DMS 273 (cell line): ENCODE measurements around the gene SLC26A2.
"Not testable (repeated sequence)": the region's sequence is repeated elsewhere in the genome, so short reads cannot be mapped to it uniquely, and the experiment has no call there.

Source experiments
- DNase-seq: peaks from one replicate; lab custom pipeline; 2025; ENCODE audit not compliant: unreplicated experiment; lab: John Stamatoyannopoulos, UW

The SLC26A2 gene

DNA sequence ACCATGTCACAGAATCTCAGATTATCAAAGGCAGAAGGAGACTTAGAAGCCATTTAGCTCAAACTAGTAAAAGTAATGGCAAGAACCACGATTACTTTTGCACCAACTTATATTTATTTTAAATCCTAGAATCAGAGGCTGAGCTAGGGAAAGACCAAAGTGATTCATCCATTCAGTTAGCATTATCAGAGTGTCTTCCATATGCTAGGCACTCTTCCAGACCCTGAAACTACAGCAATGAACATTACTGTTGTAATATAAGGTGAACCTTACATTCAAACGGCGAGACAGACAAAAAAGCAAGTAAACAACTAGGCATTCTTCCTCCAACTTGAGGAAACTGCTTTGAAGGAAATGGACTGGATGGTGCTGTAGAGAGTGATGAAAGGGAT, 23.9 kb upstream of the SLC26A2 start:
- no peak for DNase-seq

GRCh38 chr5:149937610-149938009, 22.9 kb upstream of the SLC26A2 start:
- DNase-seq: peak; percentile 28

GRCh38 chr5:149938279-149938678, 22.3 kb upstream of the SLC26A2 start:
- no peak for DNase-seq

GRCh38 chr5:149938791-149939358, 21.7 kb upstream of the SLC26A2 start:
- no peak for DNase-seq

DNA sequence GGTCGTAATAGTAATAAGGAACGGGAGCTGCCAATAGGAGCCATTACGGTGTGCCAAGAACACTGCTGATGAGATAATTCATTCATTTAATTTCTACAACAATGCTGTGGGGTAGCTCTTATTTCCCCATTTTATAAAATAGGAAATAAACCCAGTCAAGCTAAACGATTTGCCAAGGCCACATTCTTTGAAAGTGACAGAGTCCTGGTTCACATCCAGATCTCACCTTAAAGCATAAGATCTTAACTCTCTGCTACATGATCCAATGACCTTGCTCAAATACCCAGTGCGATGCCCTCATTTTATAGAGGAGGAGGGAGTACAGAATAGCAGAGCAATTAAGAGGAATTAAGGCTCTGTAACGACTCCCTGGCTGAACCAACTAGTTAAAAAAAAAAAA, 21.0 kb upstream of the SLC26A2 start:
- DNase-seq: no peak

- DNase-seq: no peak
These were observed 20.4 kb upstream of the SLC26A2 start for GRCh38 chr5:149940077-149940574.

- no peak for DNase-seq
These were observed 19.5 kb upstream of the SLC26A2 start for GRCh38 chr5:149940941-149941644.

GRCh38 chr5:149941795-149942194, 18.8 kb upstream of the SLC26A2 start:
- DNase-seq: no peak

DNA sequence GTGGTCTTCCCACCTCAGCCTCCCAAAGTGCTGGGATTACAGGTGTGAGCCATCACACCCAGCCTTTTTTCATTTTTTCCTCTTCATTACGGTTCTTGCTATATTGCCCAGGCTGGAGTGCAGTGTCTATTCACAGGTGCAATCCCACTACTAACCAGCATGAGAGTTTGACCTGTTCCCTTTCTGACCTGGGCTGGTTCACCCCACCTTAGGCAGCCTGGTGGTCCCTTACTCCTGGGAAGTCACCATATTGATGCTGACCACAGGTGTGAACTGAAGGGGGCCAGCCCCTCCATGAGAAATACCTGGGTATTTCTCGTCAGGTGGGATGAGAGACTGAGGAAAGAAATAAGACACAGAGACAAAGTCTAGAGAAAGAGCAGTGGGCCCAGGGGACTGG, 18.4 kb upstream of the SLC26A2 start:
- no peak for DNase-seq

- DNase-seq: not testable (repeated sequence)
These were observed 17.8 kb upstream of the SLC26A2 start for GRCh38 chr5:149942741-149943169.

DNA sequence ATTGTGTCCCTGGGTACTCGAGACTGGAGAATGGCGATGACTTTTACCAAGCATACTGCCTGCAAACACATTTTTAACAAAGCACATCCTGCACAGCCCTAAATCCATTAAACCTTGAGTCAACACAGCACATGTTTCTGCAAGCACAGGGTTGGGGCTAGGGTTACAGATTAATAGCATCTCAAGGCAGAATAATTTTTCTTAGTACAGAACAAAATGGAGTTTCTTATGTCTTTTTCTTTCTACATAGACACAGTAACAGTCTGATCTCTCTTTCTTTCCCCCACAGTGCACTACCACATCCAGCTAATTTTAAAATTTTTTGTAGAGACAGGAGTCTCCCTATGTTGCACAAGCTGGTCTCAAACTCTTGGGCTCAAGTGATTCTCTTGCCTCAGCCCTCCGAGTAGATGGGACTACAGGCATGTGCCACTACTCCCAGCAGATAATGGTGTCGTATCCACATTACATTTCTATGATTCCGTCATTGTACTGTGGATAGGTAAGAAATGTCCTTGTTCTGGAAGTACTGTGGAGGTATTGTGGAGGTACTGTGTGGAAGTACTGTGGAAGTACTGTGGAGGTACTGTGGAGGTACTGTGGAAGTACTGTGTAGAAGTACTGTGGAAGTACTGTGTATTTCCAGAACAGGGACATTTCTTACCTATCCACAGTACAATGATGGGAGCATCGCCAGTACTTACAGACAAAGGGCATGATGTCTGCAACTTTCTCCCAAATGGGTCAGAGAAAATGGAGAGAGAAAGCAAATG, 17.2 kb upstream of the SLC26A2 start:
- not testable (repeated sequence) for DNase-seq

DNA sequence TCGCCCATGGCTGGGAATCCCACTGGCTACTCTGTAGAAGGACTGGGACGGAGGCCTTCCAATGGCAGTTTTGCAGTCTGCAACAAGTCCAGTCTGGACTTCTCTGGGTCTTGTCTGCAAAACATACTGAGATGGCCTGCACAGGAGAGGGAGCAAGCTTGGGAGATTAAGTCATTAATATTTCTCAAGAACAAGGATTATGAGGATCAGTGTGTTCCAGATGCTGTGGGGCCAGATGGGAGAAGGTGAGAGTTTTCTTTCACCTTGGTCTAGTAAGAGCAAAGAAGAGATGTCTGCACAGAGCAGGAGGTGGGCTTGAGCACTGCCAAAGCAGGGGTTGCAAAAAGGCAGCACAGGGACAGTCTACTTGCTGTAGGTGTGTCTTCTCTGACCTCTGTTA, 15.9 kb upstream of the SLC26A2 start, which contains the start of gene PDE6A:
Gene PDE6A, minus strand, starts transcription at position 128 of the 400 bp plus-strand sequence. Its CDS starts 120 bp downstream, at position 8.
- DNase-seq: no peak

- DNase-seq: no peak
These were observed 14.4 kb upstream of the SLC26A2 start for GRCh38 chr5:149946118-149946517.

- DNase-seq: no peak
These were observed 11.6 kb upstream of the SLC26A2 start for GRCh38 chr5:149948993-149949392.

- no peak for DNase-seq
These were observed 9.3 kb upstream of the SLC26A2 start for GRCh38 chr5:149951138-149951749.

GRCh38 chr5:149953436-149954121, 7.0 kb upstream of the SLC26A2 start:
- no peak for DNase-seq

DNA sequence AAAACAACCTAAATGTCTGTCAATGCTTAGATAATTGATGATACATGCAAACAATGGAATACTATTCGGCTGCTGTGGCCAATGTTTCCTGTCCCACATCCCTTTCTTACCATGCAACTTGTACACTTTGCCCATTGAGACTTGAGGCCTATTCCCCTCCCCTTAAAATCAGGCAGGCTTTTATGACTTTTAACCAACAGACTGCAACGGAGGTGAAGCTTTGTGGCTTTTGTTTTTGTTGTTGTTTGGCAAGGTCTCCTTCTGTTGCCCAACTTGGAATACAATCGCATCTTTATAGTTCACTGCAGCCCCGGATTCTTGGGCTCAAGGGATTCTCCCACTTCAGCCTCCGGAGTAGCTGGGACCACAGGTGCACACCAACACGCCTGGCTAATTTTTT, 5.8 kb upstream of the SLC26A2 start:
- no peak for DNase-seq

- DNase-seq: no peak
These were observed 3.9 kb upstream of the SLC26A2 start for GRCh38 chr5:149956685-149957084.

GRCh38 chr5:149957855-149958254, 2.7 kb upstream of the SLC26A2 start:
- DNase-seq: no peak

GRCh38 chr5:149959406-149960236, 937 bp upstream of the SLC26A2 start:
- DNase-seq: peak; percentile 64
